ENCODE measurements around the gene RSPH3. TPM values are rescaled to one million over a fixed set of nuclear protein-coding genes. Genes with fewer than 3 reads are reported as not detected.
A peak's percentile ranks its signal among the peaks of the same experiment; 100 is the strongest.
"Not testable (repeated sequence)": the region's sequence is repeated elsewhere in the genome, so short reads cannot be mapped to it uniquely, and the experiment has no call there.

The RSPH3 gene
- total RNA-seq, 1 experiment from 2014 or later = 2.5 TPM

GRCh38 chr6:159036673-159037072 lies 36.7 kb upstream of the RSPH3 start:
- Histone ChIP-seq H3K4me3 (ENCODE audit: insufficient read depth, low read depth, low read length) (no peak overlapping the region), H3K36me3 (replicated peaks; ENCODE audit: control insufficient read depth, insufficient read depth, low read length) (no peaks in the 10 kb centered on the region), H3K27me3 (ENCODE audit: control insufficient read depth, insufficient read depth, low read length) (no peaks in the 10 kb centered on the region)
- peak; percentile 41 for DNase-seq

- Histone ChIP-seq H3K27me3 (ENCODE audit: control insufficient read depth, insufficient read depth, low read length) (no peaks in the 10 kb centered on the region), H3K4me3 (ENCODE audit: insufficient read depth, low read depth, low read length) (no peak overlapping the region), H3K36me3 (replicated peaks; ENCODE audit: control insufficient read depth, insufficient read depth, low read length) (no peaks in the 10 kb centered on the region)
- peak; percentile 35 for DNase-seq
Measured at GRCh38 chr6:159035891-159036290, 35.9 kb upstream of the RSPH3 start.

- H3K27me3 ChIP-seq (ENCODE audit: control insufficient read depth, insufficient read depth, low read length) = no peaks in the 10 kb centered on the region
- H3K36me3 ChIP-seq (replicated peaks; ENCODE audit: control insufficient read depth, insufficient read depth, low read length) = no peaks in the 10 kb centered on the region
- DNase-seq = no peak
- no peak overlapping the region for H3K4me3 ChIP-seq (ENCODE audit: insufficient read depth, low read depth, low read length)
Measured at GRCh38 chr6:159033160-159034049, 33.4 kb upstream of the RSPH3 start.

GRCh38 chr6:159031846-159032245 lies 31.8 kb upstream of the RSPH3 start:
- Histone ChIP-seq H3K27me3 (ENCODE audit: control insufficient read depth, insufficient read depth, low read length) (no peaks in the 10 kb centered on the region), H3K4me3 (ENCODE audit: insufficient read depth, low read depth, low read length) (no peak overlapping the region), H3K36me3 (replicated peaks; ENCODE audit: control insufficient read depth, insufficient read depth, low read length) (no peaks in the 10 kb centered on the region)
- DNase-seq = no peak

GRCh38 chr6:159030168-159030567 lies 30.2 kb upstream of the RSPH3 start:
- no peaks in the 10 kb centered on the region for H3K27me3 ChIP-seq (ENCODE audit: control insufficient read depth, insufficient read depth, low read length)
- H3K36me3 ChIP-seq (replicated peaks; ENCODE audit: control insufficient read depth, insufficient read depth, low read length) = no peaks in the 10 kb centered on the region
- no peak overlapping the region for H3K4me3 ChIP-seq (ENCODE audit: insufficient read depth, low read depth, low read length)
- DNase-seq = no peak

GRCh38 chr6:159025224-159025623 lies 25.2 kb upstream of the RSPH3 start:
- H3K36me3 ChIP-seq (replicated peaks; ENCODE audit: control insufficient read depth, insufficient read depth, low read length); H3K4me3 ChIP-seq (ENCODE audit: insufficient read depth, low read depth, low read length); H3K27me3 ChIP-seq (ENCODE audit: control insufficient read depth, insufficient read depth, low read length); DNase-seq: not testable (repeated sequence)

GRCh38 chr6:159023893-159024292 lies 23.9 kb upstream of the RSPH3 start:
- no peak for DNase-seq
- Histone ChIP-seq H3K4me3 (ENCODE audit: insufficient read depth, low read depth, low read length) (no peak overlapping the region), H3K27me3 (ENCODE audit: control insufficient read depth, insufficient read depth, low read length) (no peaks in the 10 kb centered on the region), H3K36me3 (replicated peaks; ENCODE audit: control insufficient read depth, insufficient read depth, low read length) (no peaks in the 10 kb centered on the region)

GRCh38 chr6:159020011-159020410 lies 20.0 kb upstream of the RSPH3 start:
- H3K27me3 ChIP-seq (ENCODE audit: control insufficient read depth, insufficient read depth, low read length) = no peaks in the 10 kb centered on the region
- H3K4me3 ChIP-seq (ENCODE audit: insufficient read depth, low read depth, low read length) = no peak overlapping the region
- no peaks in the 10 kb centered on the region for H3K36me3 ChIP-seq (replicated peaks; ENCODE audit: control insufficient read depth, insufficient read depth, low read length)
- no peak for DNase-seq

GRCh38 chr6:159017757-159018559 lies 18.0 kb upstream of the RSPH3 start:
- Histone ChIP-seq H3K27me3 (ENCODE audit: control insufficient read depth, insufficient read depth, low read length) (no peaks in the 10 kb centered on the region), H3K36me3 (replicated peaks; ENCODE audit: control insufficient read depth, insufficient read depth, low read length) (no peaks in the 10 kb centered on the region), H3K4me3 (ENCODE audit: insufficient read depth, low read depth, low read length) (no peak overlapping the region)
- no peak for DNase-seq

- Histone ChIP-seq H3K4me3 (ENCODE audit: insufficient read depth, low read depth, low read length) (no peak overlapping the region), H3K36me3 (replicated peaks; ENCODE audit: control insufficient read depth, insufficient read depth, low read length) (no peaks in the 10 kb centered on the region), H3K27me3 (ENCODE audit: control insufficient read depth, insufficient read depth, low read length) (no peaks in the 10 kb centered on the region)
- DNase-seq = no peak
Measured at GRCh38 chr6:159014406-159014805, 14.4 kb upstream of the RSPH3 start.

- Histone ChIP-seq H3K4me3 (ENCODE audit: insufficient read depth, low read depth, low read length) (no peak overlapping the region), H3K36me3 (replicated peaks; ENCODE audit: control insufficient read depth, insufficient read depth, low read length) (no peaks in the 10 kb centered on the region), H3K27me3 (ENCODE audit: control insufficient read depth, insufficient read depth, low read length) (no peaks in the 10 kb centered on the region)
- no peak for DNase-seq
Measured at GRCh38 chr6:159013229-159013628, 13.2 kb upstream of the RSPH3 start.

GRCh38 chr6:159012201-159012600 lies 12.2 kb upstream of the RSPH3 start:
- no peak for DNase-seq
- H3K27me3 ChIP-seq (ENCODE audit: control insufficient read depth, insufficient read depth, low read length) = no peaks in the 10 kb centered on the region
- H3K36me3 ChIP-seq (replicated peaks; ENCODE audit: control insufficient read depth, insufficient read depth, low read length) = no peaks in the 10 kb centered on the region
- no peak overlapping the region for H3K4me3 ChIP-seq (ENCODE audit: insufficient read depth, low read depth, low read length)

- H3K4me3 ChIP-seq (ENCODE audit: insufficient read depth, low read depth, low read length); H3K27me3 ChIP-seq (ENCODE audit: control insufficient read depth, insufficient read depth, low read length); DNase-seq; H3K36me3 ChIP-seq (replicated peaks; ENCODE audit: control insufficient read depth, insufficient read depth, low read length): not testable (repeated sequence)
Measured at GRCh38 chr6:159010037-159010612, 10.1 kb upstream of the RSPH3 start.

- Histone ChIP-seq H3K27me3 (ENCODE audit: control insufficient read depth, insufficient read depth, low read length) (no peaks in the 10 kb centered on the region), H3K36me3 (replicated peaks; ENCODE audit: control insufficient read depth, insufficient read depth, low read length) (no peaks in the 10 kb centered on the region), H3K4me3 (ENCODE audit: insufficient read depth, low read depth, low read length) (no peak overlapping the region)
- peak; percentile 38 for DNase-seq
Measured at GRCh38 chr6:159008656-159009288, 8.8 kb upstream of the RSPH3 start.

Measured in H7 (cell line).